ENCODE data around the gene CRNN.

Gene CRNN

DNA sequence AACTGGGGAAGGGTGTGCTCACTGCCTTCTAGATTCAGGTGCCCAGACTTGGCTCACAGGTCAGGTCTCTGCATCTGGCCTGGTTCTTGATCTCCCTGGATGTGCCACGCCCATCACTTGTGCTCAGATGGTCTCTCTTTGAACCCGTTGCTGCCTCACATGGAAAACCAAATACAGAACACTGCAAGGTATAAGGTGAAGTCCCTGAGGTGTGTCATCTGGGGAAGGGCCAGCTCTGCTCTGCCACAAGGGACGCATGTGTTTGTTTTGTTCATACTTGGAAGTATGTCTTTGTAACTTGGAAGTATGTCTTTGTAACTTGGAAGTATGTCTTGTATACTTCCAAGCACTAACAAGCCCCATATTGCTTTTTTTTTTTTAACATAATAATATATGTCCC lies 13.4 kb upstream of the CRNN start:
- no peak overlapping the region for H3K4me3 ChIP-seq (ENCODE audit: control insufficient read depth, low read depth, low read length)
- no peak for DNase-seq (ENCODE audit: low read depth)
- TF ChIP-seq, protein P1, sequence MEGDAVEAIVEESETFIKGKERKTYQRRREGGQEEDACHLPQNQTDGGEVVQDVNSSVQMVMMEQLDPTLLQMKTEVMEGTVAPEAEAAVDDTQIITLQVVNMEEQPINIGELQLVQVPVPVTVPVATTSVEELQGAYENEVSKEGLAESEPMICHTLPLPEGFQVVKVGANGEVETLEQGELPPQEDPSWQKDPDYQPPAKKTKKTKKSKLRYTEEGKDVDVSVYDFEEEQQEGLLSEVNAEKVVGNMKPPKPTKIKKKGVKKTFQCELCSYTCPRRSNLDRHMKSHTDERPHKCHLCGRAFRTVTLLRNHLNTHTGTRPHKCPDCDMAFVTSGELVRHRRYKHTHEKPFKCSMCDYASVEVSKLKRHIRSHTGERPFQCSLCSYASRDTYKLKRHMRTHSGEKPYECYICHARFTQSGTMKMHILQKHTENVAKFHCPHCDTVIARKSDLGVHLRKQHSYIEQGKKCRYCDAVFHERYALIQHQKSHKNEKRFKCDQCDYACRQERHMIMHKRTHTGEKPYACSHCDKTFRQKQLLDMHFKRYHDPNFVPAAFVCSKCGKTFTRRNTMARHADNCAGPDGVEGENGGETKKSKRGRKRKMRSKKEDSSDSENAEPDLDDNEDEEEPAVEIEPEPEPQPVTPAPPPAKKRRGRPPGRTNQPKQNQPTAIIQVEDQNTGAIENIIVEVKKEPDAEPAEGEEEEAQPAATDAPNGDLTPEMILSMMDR (IDR thresholded peaks at IDR 0.05; ENCODE audit: control insufficient read depth, insufficient read depth, low read depth, low read length, missing control alignments) = no peak

DNA sequence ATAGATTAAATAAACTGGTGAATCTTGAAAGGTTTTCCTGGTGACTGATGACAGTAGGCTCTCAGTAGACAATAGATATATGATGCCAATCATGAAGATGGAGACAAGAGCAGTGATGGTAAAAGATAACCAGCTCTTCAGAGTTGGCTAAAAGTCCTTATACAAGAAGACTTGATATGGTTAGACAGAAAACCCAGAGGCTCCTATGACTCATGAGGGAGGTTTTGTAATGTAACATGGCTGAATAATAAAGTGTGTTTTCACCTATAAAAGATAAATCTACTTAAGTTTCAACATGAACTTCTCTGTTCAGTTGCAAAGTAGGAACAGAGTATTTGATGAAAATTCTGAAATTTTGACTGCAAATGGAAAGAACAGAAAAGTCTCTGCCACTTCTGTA lies 12.7 kb upstream of the CRNN start:
- no peak overlapping the region for H3K4me3 ChIP-seq (ENCODE audit: control insufficient read depth, low read depth, low read length)
- TF ChIP-seq, protein P1 (IDR thresholded peaks at IDR 0.05; ENCODE audit: control insufficient read depth, insufficient read depth, low read depth, low read length, missing control alignments) = no peak
- no peak for DNase-seq (ENCODE audit: low read depth)

- TF ChIP-seq, protein P1 (IDR thresholded peaks at IDR 0.05; ENCODE audit: control insufficient read depth, insufficient read depth, low read depth, low read length, missing control alignments) = no peak
- no peak for DNase-seq (ENCODE audit: low read depth)
- no peak overlapping the region for H3K4me3 ChIP-seq (ENCODE audit: control insufficient read depth, low read depth, low read length)
These were observed 5.9 kb upstream of the CRNN start for GRCh38 chr1:152419917-152420316.

GRCh38 chr1:152415454-152416227 lies 1.6 kb upstream of the CRNN start:
- TF ChIP-seq, protein P1 (IDR thresholded peaks at IDR 0.05; ENCODE audit: control insufficient read depth, insufficient read depth, low read depth, low read length, missing control alignments) = no peak
- H3K4me3 ChIP-seq (ENCODE audit: control insufficient read depth, low read depth, low read length) = no peak overlapping the region
- no peak for DNase-seq (ENCODE audit: low read depth)

GRCh38 chr1:152412756-152413155 lies 1.3 kb downstream of the CRNN start:
- H3K4me3 ChIP-seq (ENCODE audit: control insufficient read depth, low read depth, low read length) = no peak overlapping the region
- TF ChIP-seq, protein P1 (IDR thresholded peaks at IDR 0.05; ENCODE audit: control insufficient read depth, insufficient read depth, low read depth, low read length, missing control alignments) = no peak
- DNase-seq (ENCODE audit: low read depth) = no peak

- TF ChIP-seq, protein P1 (IDR thresholded peaks at IDR 0.05; ENCODE audit: control insufficient read depth, insufficient read depth, low read depth, low read length, missing control alignments) = no peak
- no peak for DNase-seq (ENCODE audit: low read depth)
- no peak overlapping the region for H3K4me3 ChIP-seq (ENCODE audit: control insufficient read depth, low read depth, low read length)
These were observed 2.9 kb downstream of the CRNN start for GRCh38 chr1:152411134-152411533.

Data from AG09309 (cell line).